Measurements from ENCODE around the gene CCDC88C.
A peak's percentile ranks its signal among the peaks of the same experiment; 100 is the strongest.

CCDC88C gene

DNA sequence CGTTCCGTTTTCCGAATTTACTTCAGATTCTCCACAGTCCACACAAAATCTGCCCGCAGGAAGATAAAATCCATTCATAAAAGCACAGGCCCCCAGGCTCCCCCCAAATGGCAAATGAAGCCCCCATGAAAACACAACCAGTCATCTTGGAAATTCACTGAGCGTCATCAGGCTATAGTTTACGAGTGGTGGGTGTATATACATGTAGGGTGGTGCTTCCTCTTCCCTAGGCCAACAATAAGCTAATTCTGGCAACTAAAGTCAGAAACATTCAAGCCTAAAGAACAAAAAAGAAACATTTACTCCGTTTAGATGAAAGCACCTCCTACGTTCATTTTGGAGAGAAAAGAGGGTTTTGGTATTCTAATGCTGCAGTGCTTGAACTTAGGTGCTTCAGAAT lies 179.0 kb downstream of the CCDC88C start:
- no peaks in the 10 kb centered on the region for H3K9me3 Mint-ChIP-seq
- peaks cover 62% of the 10 kb centered on the region for H3K4me1 Mint-ChIP-seq (ENCODE audit: low read depth)
- no peaks in the 10 kb centered on the region for H3K27me3 Mint-ChIP-seq (ENCODE audit: low read depth)
- peaks cover 78% of the 10 kb centered on the region for H3K36me3 Mint-ChIP-seq (ENCODE audit: low read depth)
- peak overlapping the region; percentile 78 for H3K27ac Mint-ChIP-seq
- peak overlapping the region; percentile 40 for H3K4me3 Mint-ChIP-seq

DNA sequence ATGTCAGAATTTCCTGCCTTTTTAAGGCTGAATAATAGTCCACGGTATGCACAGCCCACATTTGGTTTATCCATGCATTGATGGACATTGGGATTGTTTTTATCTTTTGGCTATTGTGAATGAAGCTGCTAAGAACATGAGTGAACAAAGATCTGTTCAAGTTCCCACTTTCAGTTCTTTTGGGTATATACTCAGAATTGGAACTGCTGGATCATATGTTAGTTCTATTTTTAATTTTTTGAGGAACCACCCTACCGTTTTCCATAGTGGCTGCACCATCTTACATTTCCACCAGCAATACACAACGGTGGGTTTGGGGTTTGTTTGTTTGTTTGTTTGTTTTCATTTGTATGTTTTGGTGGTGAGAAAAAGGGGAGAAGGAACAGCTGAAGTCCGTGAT lies 179.5 kb downstream of the CCDC88C start:
- Mint-ChIP-seq H3K36me3 (ENCODE audit: low read depth) (peaks cover 78% of the 10 kb centered on the region), H3K9me3 (no peaks in the 10 kb centered on the region), H3K27ac (peak overlapping the region; percentile 78), H3K27me3 (ENCODE audit: low read depth) (no peaks in the 10 kb centered on the region), H3K4me1 (ENCODE audit: low read depth) (peaks cover 58% of the 10 kb centered on the region), H3K4me3 (no peak overlapping the region)

GRCh38 chr14:91237219-91237618 lies 180.4 kb downstream of the CCDC88C start:
- Mint-ChIP-seq H3K4me3 (no peak overlapping the region), H3K27ac (peak overlapping the region; percentile 18), H3K27me3 (ENCODE audit: low read depth) (no peaks in the 10 kb centered on the region), H3K4me1 (ENCODE audit: low read depth) (peaks cover 58% of the 10 kb centered on the region), H3K36me3 (ENCODE audit: low read depth) (peaks cover 78% of the 10 kb centered on the region), H3K9me3 (no peaks in the 10 kb centered on the region)

GRCh38 chr14:91235841-91236240 lies 181.8 kb downstream of the CCDC88C start:
- Mint-ChIP-seq H3K27ac (peak overlapping the region; percentile 43), H3K36me3 (ENCODE audit: low read depth) (peaks cover 77% of the 10 kb centered on the region), H3K4me3 (no peak overlapping the region)

DNA sequence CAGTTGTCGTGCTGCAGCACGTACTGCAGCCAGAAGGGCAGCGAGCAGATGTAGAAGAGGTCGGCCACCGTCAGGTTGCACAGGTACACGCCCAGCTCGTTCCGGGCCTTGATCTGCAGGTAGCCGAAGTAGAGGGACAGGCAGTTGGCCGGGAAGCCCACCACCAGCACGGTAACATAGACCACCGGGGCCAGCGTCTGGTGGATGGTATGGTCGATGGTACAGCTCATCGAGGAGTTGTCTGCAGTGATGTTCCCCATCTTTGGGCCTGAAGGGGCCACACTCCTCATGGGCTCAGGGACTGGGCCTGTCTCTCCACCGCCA lies 182.9 kb downstream of the CCDC88C start:
- Mint-ChIP-seq H3K4me1 (ENCODE audit: low read depth) (peaks cover 63% of the 10 kb centered on the region), H3K4me3 (no peak overlapping the region), H3K9me3 (peaks cover 10% of the 10 kb centered on the region), H3K36me3 (ENCODE audit: low read depth) (peaks cover 79% of the 10 kb centered on the region), H3K27me3 (ENCODE audit: low read depth) (no peaks in the 10 kb centered on the region), H3K27ac (peak overlapping the region; percentile 15)

More at GRCh38 chr14:91235841-91236240, 181.8 kb downstream of the CCDC88C start:
- Mint-ChIP-seq H3K4me1 (ENCODE audit: low read depth) (peaks cover 62% of the 10 kb centered on the region), H3K27me3 (ENCODE audit: low read depth) (no peaks in the 10 kb centered on the region), H3K9me3 (peaks cover 6% of the 10 kb centered on the region)

DNA sequence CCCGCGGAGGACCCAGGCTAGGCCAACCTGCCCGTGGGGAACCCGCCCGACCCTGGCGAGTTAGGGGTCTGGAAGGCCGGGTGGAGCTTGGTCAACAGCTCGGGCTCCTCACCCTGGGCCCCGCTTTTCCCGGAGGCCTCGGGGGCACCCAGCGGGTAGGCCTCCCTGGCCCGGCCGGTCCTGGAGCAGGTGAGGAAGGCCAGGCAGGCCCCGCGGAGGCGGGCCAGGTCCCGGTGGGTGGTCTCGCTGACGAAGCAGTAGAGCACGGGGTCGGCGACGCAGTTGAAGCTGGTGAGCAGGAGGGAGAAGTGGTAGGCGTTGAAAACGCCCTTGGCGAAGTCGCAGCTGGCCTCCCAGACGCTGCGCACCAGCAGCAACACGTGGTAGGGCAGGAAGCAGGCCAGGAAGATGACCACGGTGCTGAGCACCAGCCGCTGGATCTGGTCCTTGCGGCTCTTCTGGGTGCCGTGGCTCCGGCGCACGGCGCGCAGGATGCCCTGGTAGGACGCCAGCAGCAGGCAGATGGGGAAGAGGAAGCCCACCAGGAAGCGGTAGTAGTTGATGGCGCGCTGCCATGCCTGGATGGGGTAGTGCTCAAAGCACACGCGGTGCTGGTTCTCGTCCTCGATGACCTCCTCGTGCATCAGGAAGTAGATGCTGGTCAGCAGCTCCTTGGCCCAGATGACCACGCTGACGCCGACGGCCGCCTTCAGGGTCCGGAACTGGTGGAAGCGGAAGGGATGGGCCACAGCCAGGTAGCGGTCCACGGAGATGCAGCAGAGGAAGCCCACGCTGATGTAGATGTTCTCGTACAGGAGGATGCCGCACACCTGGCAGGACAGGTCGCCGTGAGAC lies 183.5 kb downstream of the CCDC88C start:
- Mint-ChIP-seq H3K36me3 (ENCODE audit: low read depth) (peaks cover 74% of the 10 kb centered on the region), H3K4me3 (no peak overlapping the region), H3K27ac (peak overlapping the region; percentile 15), H3K27me3 (ENCODE audit: low read depth) (no peaks in the 10 kb centered on the region), H3K9me3 (peaks cover 10% of the 10 kb centered on the region), H3K4me1 (ENCODE audit: low read depth) (peaks cover 64% of the 10 kb centered on the region)

DNA sequence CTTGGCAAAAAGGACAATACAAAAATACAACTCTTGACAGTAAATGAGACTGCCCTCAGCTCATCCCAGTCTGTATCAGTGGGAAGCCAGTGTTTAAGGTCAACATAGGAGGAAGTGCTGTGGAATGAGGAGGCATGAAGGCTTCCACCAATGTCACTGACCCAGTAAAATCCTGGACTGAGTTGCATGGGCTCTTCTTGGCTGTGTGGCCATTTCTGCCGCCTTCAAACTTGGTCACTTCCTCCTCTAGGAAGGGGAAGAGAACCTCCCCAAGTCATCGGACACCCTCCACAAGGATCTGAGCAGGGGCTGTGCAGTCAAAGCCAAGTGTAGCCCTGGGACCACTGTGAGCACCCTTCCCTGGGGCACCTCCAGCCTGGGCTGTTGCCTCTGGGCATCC lies 185.0 kb downstream of the CCDC88C start:
- peaks cover 10% of the 10 kb centered on the region for H3K9me3 Mint-ChIP-seq
- H3K27me3 Mint-ChIP-seq (ENCODE audit: low read depth) = no peaks in the 10 kb centered on the region
- peak overlapping the region; percentile 97 for H3K27ac Mint-ChIP-seq
- H3K4me1 Mint-ChIP-seq (ENCODE audit: low read depth) = peaks cover 63% of the 10 kb centered on the region
- peak overlapping the region; percentile 32 for H3K4me3 Mint-ChIP-seq
- peaks cover 62% of the 10 kb centered on the region for H3K36me3 Mint-ChIP-seq (ENCODE audit: low read depth)

DNA sequence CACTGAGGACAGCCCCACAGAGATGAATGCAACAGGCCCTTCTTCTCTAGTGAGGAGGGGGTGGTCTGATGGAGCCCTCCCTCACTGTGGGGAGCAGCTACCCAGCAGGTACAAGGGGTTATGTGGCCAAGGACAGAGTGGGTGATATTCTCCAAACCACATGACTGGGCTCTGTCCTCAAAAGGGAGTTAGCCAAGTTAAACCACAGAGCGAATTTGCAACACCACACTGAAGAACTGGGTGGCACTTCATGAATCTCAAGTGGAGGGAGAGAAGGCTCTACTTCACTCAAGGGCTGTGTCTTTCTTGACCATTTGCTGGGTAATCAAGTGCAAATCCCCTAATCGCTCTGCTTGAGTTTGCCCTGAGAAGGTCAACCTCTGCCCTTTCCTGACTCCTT lies 185.6 kb downstream of the CCDC88C start:
- H3K9me3 Mint-ChIP-seq = peaks cover 10% of the 10 kb centered on the region
- peaks cover 58% of the 10 kb centered on the region for H3K36me3 Mint-ChIP-seq (ENCODE audit: low read depth)
- H3K4me1 Mint-ChIP-seq (ENCODE audit: low read depth) = peaks cover 65% of the 10 kb centered on the region
- H3K27me3 Mint-ChIP-seq (ENCODE audit: low read depth) = no peaks in the 10 kb centered on the region
- H3K27ac Mint-ChIP-seq = peak overlapping the region; percentile 97
- peak overlapping the region; percentile 81 for H3K4me3 Mint-ChIP-seq

DNA sequence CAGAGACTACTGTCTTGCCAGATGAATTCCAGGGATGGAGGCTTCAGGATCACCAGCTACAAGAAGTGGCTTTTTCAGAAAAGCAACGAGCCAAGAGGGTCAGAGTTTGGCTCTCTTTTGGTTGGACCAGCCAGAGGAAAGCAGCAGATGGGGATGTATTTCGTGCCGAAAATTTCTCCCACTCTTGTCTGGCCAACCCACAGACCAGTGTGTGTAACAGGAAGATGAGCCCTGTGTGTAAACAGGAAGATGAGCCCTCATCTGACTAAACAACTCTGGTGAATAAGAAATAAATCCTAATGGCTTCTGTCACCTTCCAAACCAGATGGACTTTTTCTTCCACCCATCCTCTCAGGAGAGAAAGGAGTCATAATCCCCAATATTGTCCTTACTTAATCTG lies 186.2 kb downstream of the CCDC88C start:
- H3K4me1 Mint-ChIP-seq (ENCODE audit: low read depth) = peaks cover 71% of the 10 kb centered on the region
- peak overlapping the region; percentile 97 for H3K27ac Mint-ChIP-seq
- peak overlapping the region; percentile 81 for H3K4me3 Mint-ChIP-seq
- H3K9me3 Mint-ChIP-seq = peaks cover 10% of the 10 kb centered on the region
- peaks cover 60% of the 10 kb centered on the region for H3K36me3 Mint-ChIP-seq (ENCODE audit: low read depth)
- H3K27me3 Mint-ChIP-seq (ENCODE audit: low read depth) = no peaks in the 10 kb centered on the region

- peaks cover 59% of the 10 kb centered on the region for H3K36me3 Mint-ChIP-seq (ENCODE audit: low read depth)
- peak overlapping the region; percentile 81 for H3K4me3 Mint-ChIP-seq
- H3K27ac Mint-ChIP-seq = peak overlapping the region; percentile 97
- H3K4me1 Mint-ChIP-seq (ENCODE audit: low read depth) = peaks cover 74% of the 10 kb centered on the region
- H3K9me3 Mint-ChIP-seq = peaks cover 10% of the 10 kb centered on the region
- H3K27me3 Mint-ChIP-seq (ENCODE audit: low read depth) = no peaks in the 10 kb centered on the region
Measured at GRCh38 chr14:91230397-91231035, 187.1 kb downstream of the CCDC88C start.

DNA sequence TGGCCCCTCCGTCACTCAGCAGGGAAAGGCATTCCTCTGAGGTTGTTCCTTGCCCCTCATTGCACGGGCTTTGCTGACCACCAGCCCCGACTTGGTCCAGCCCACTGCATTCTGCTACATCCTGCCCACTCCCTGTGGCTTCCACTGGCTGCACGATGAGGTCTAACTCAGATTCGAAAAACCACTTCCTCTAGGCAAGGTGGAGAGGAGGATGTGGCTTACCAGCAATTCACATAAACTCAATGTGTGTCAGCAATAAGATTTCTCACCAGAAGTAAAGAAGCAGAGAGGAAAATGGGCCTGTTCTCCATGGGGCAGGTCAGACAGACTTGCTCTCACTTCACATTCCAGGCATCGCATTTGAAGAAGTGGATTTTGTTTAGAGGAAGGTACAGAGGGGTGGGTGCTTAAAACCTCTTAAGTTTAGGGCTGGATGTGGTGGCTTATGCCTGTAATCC lies 187.8 kb downstream of the CCDC88C start:
- no peaks in the 10 kb centered on the region for H3K27me3 Mint-ChIP-seq (ENCODE audit: low read depth)
- H3K36me3 Mint-ChIP-seq (ENCODE audit: low read depth) = peaks cover 62% of the 10 kb centered on the region
- peak overlapping the region; percentile 97 for H3K27ac Mint-ChIP-seq
- H3K4me3 Mint-ChIP-seq = peak overlapping the region; percentile 81
- H3K4me1 Mint-ChIP-seq (ENCODE audit: low read depth) = peaks cover 81% of the 10 kb centered on the region
- peaks cover 10% of the 10 kb centered on the region for H3K9me3 Mint-ChIP-seq

GRCh38 chr14:91229005-91229382 lies 188.6 kb downstream of the CCDC88C start:
- Mint-ChIP-seq H3K4me1 (ENCODE audit: low read depth) (peaks cover 80% of the 10 kb centered on the region), H3K4me3 (peak overlapping the region; percentile 81), H3K27ac (peak overlapping the region; percentile 97), H3K9me3 (peaks cover 10% of the 10 kb centered on the region), H3K27me3 (ENCODE audit: low read depth) (no peaks in the 10 kb centered on the region), H3K36me3 (ENCODE audit: low read depth) (peaks cover 56% of the 10 kb centered on the region)

DNA sequence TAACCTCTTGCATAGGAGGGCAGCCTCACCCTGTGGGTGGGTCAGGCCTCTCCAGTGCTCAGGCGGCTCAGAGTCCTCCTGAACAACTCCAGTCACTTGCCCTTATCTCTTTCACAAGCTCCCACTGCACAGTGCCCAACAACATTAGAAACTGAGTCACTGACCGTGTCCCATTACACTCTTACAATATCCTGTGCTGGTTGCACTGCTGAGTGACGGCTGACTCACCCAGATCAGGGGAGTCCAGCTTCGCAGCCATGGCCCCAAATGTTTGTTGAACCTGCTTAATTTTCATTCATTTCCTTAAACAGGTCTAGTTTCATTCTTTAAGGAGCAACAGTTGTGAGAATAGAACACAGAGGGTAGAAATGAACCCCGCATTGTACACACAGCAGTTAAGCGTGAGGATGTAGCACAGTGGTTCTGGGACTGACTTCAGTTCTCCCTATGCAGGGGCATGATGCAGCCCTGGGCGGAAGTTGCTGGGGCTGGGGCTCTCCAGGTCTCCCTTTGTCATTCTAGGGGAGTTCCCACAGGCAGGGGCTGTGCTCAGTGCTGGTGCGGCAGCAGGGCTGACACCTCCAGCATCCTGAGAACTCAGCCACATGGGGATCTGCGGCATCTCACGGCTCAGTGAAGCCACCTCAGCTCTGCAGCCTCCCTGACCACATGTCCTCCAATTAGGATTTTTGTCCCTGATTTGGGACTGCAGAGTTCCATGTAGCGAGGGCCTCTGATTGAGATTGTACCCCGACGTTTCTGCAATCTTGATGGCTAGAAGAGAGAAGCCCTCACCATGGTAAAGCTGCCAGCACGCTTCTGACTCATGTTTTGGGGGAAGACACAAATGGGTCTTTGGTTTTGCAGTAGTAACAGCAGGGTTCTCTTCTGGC lies 189.3 kb downstream of the CCDC88C start:
- Mint-ChIP-seq H3K9me3 (peaks cover 11% of the 10 kb centered on the region), H3K4me1 (ENCODE audit: low read depth) (peaks cover 84% of the 10 kb centered on the region), H3K36me3 (ENCODE audit: low read depth) (peaks cover 54% of the 10 kb centered on the region), H3K27me3 (ENCODE audit: low read depth) (no peaks in the 10 kb centered on the region), H3K27ac (peak overlapping the region; percentile 97), H3K4me3 (peak overlapping the region; percentile 81)

DNA sequence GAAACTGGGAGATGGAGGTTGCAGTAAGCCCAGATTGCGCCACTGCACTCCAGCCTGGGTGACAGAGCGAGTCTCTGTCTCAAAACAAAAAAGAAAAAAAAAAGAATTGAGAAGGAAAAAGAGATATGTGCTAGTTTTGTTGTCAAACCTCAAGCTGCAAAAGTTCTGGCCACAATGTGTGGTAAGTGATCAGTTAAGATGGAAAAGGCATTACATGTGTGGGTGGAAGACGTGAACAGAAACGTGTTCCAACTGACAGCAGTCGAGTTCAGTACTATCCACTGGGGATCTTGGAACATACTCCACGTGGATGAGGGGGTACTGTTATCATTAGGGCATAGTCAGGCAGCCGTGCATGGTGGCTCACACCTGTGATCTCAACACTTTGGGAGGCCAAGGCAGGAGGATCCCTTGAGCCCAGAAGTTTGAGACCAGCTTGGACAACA lies 190.4 kb downstream of the CCDC88C start:
- no peaks in the 10 kb centered on the region for H3K27me3 Mint-ChIP-seq (ENCODE audit: low read depth)
- H3K27ac Mint-ChIP-seq = peak overlapping the region; percentile 97
- peaks cover 53% of the 10 kb centered on the region for H3K36me3 Mint-ChIP-seq (ENCODE audit: low read depth)
- H3K4me1 Mint-ChIP-seq (ENCODE audit: low read depth) = peaks cover 86% of the 10 kb centered on the region
- H3K9me3 Mint-ChIP-seq = peaks cover 19% of the 10 kb centered on the region
- H3K4me3 Mint-ChIP-seq = peak overlapping the region; percentile 81
